ENCODE data around the gene SPOCK1.

The SPOCK1 gene

DNA sequence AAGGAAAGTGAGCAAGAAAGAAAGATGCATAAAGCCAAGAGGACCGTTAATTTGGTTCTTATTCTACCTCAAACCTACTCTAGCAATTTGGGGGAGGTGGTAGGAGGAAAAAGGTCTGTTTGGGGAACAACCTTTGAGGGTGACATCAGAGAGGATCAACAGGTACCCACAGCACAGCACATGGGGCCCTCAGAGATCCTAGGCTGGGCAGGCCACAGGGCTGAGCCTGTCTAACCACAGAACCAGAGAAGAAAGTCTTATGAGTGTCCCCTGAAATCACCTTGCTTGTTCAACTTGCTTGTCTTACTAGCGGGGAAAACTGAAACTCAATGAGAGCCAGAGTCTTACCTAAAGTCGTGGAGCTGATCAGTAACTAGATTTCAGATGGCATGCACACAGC is 385.2 kb downstream of the SPOCK1 start:
- POLR2A ChIA-PET: no interaction called here
- DNase-seq (ENCODE audit: low read depth, low spot score): no peak

DNA sequence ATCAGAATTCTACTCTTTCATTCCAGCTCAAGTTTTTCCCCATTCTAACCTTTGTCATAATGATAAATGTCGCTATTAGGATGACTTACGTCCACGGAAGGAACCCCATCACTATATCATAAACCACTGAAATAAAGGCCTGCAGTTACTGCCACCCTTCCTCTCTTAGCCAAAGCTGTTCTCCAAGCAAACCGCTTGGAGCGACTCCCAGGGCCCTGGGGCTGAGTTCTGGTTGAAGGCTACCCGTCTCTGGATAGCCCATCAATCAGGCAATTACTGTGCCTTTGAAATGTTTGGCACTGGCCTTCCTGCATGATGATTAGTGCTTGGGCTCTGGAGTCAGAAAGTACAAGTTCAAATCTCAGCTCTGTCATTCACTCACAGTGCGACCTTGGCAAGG is 386.0 kb downstream of the SPOCK1 start:
- no peak for DNase-seq (ENCODE audit: low read depth, low spot score)
- POLR2A ChIA-PET: no interaction called here
- TF ChIP-seq, protein P1, sequence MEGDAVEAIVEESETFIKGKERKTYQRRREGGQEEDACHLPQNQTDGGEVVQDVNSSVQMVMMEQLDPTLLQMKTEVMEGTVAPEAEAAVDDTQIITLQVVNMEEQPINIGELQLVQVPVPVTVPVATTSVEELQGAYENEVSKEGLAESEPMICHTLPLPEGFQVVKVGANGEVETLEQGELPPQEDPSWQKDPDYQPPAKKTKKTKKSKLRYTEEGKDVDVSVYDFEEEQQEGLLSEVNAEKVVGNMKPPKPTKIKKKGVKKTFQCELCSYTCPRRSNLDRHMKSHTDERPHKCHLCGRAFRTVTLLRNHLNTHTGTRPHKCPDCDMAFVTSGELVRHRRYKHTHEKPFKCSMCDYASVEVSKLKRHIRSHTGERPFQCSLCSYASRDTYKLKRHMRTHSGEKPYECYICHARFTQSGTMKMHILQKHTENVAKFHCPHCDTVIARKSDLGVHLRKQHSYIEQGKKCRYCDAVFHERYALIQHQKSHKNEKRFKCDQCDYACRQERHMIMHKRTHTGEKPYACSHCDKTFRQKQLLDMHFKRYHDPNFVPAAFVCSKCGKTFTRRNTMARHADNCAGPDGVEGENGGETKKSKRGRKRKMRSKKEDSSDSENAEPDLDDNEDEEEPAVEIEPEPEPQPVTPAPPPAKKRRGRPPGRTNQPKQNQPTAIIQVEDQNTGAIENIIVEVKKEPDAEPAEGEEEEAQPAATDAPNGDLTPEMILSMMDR (IDR thresholded peaks at IDR 0.05; ENCODE audit: insufficient read depth, low read length, missing control alignments): no peak
- CTCF ChIA-PET: no interaction called here
- H3K4me3 ChIP-seq (ENCODE audit: low read depth, low read length): no peak overlapping the region

More for the DNA sequence above, 385.2 kb downstream of the SPOCK1 start:
- TF ChIP-seq, protein P1 (IDR thresholded peaks at IDR 0.05; ENCODE audit: insufficient read depth, low read length, missing control alignments): no peak
- CTCF ChIA-PET: interaction anchor here (1.2 kb wide), 1 partner anchor 14 kb away, joined by 4 read pairs; no protein-coding TSS in a partner anchor
- H3K4me3 ChIP-seq (ENCODE audit: low read depth, low read length): no peak overlapping the region

DNA sequence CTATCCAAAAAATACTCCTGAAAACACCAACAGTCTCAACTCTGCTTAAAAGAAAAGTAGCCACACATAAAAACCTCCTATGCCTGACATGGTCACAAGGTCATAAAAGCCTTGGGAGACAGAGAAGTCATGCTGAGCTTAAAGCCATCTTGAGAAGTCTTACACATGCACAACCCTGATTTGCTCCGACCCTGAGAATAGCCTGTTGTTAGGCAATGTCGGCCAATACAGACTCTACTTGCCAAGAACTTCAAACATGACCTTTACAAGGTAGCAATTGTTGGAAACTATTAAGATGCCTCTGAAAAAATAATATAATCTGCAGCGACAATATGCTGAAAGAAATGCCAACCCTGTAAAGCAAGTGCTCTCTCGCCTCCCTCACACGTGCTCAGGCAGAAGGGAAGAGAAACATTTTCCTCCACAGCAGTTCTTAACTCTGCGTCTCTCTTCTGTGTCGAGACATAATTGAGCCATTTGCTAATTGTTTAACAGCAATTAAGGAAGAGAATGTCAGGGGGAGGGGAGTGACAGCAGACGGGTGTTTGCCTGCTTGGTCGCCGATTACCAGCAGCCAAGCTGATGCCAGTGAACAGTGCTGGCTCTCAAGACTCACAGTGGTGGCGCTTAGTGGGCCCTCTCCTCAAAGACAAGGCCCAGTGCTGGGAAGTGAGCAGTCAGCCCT is 393.6 kb downstream of the SPOCK1 start:
- TF ChIP-seq, protein P1 (IDR thresholded peaks at IDR 0.05; ENCODE audit: insufficient read depth, low read length, missing control alignments): no peak
- ChIA-PET CTCF (no interaction called here), POLR2A (no interaction called here)
- no peak for DNase-seq (ENCODE audit: low read depth, low spot score)
- no peak overlapping the region for H3K4me3 ChIP-seq (ENCODE audit: low read depth, low read length)

DNA sequence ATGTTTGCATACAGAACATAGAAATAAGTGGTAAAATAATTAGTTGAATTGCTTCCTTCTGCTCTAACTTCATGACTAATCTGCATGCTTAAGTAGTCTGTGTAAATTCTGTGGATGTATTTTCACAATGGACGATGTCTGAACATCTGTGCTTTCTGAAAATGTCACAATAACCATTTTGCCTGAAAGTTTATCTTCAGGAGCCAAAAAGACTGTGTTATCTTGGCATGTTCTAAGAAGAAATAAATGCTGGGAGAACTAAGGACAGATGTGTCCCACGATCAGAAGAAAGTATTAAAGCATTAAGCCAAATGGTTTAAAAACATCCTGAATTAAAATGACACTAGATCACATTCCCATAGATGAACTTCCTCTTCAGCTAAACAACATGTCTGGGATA is 397.6 kb downstream of the SPOCK1 start:
- no peak for DNase-seq (ENCODE audit: low read depth, low spot score)
- no peak overlapping the region for H3K4me3 ChIP-seq (ENCODE audit: low read depth, low read length)
- POLR2A ChIA-PET: no interaction called here

DNA sequence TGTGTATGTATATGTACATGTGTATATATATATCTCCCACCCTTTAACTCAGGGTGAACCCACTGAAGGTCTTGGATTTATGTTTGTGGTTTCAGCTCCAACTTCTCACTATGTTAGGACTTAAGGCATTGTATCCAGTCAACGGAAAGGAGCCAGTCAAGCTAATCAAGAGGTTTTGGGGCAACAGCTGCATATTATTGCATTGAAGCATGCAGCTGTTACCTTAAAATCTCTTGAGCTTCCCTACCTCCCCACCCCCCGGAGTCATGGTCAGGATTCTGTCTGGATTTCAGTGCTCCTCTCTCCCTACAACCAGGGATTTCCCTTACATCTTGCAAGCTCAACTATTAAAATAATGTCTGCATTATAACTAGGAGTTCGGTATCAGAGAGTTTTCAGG is 399.5 kb downstream of the SPOCK1 start:
- H3K4me3 ChIP-seq (ENCODE audit: low read depth, low read length): no peak overlapping the region
- TF ChIP-seq, protein P1 (IDR thresholded peaks at IDR 0.05; ENCODE audit: insufficient read depth, low read length, missing control alignments): no peak
- ChIA-PET CTCF (interaction anchor here (1.0 kb wide), 1 partner anchor 10 kb away, joined by 3 read pairs; no protein-coding TSS in a partner anchor), POLR2A (interaction anchor here (1.3 kb wide), 1 partner anchor 11 kb away, joined by 3 read pairs; no protein-coding TSS in a partner anchor)
- DNase-seq (ENCODE audit: low read depth, low spot score): no peak

More for the DNA sequence above, 397.6 kb downstream of the SPOCK1 start:
- TF ChIP-seq, protein P1 (IDR thresholded peaks at IDR 0.05; ENCODE audit: insufficient read depth, low read length, missing control alignments): no peak
- CTCF ChIA-PET: no interaction called here

DNA sequence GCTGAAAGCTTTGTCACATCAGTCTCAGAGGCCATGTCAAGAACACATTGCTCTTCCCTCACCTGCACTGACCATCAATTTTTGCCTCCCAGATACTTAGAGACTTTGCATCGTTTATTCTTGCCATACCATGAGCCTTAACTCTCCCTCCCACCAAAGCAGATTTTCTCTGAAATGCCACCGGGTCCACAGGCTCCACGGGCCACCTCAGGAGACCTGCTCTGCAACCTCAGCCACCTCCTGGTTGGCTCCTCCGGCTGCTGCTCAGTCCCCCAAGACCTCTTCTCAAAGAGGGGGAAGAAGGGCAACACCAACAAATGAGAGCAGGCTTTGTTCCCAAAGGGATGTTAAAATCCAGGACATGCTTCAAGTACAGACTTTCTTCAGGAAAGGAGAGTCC is 400.5 kb downstream of the SPOCK1 start:
- DNase-seq (ENCODE audit: low read depth, low spot score): no peak
- H3K4me3 ChIP-seq (ENCODE audit: low read depth, low read length): no peak overlapping the region
- ChIA-PET POLR2A (no interaction called here), CTCF (no interaction called here)
- TF ChIP-seq, protein P1 (IDR thresholded peaks at IDR 0.05; ENCODE audit: insufficient read depth, low read length, missing control alignments): no peak
